Stimulated activated CD8-positive, alpha-beta memory T cell treated with anti-CD3 and anti-CD28 coated beads, Interleukin-15, amount 100 ng/mL, for 24 hours (primary cell): ENCODE measurements around the gene UBR3.
"Not testable (repeated sequence)": the region's sequence is repeated elsewhere in the genome, so short reads cannot be mapped to it uniquely, and the experiment has no call there.

Experiments used
- DNase-seq: peaks from one replicate; pipeline ENCODE4 v3.0.0-alpha.2; 2020; ENCODE audit warnings: low read depth

UBR3 gene

DNA sequence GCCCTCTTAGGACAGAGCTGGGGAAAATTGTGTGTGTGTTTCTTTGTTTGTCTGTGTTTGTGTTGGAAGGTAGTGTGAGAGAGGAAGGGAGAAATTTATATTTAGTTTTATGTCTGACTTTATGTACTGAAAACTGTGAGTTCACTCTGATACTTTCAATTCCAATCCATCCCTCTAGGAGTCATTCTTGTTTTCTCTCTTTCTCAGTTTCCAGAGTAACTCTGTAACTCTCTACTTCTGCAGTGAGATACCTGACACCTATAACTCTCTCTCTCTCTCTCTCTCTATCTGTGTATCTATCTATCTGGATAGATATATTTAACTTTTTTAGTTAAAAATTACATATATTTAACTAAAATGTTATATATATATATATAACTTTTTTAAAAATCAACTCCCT lies 128.7 kb downstream of the UBR3 start:
- no peak for DNase-seq

DNA sequence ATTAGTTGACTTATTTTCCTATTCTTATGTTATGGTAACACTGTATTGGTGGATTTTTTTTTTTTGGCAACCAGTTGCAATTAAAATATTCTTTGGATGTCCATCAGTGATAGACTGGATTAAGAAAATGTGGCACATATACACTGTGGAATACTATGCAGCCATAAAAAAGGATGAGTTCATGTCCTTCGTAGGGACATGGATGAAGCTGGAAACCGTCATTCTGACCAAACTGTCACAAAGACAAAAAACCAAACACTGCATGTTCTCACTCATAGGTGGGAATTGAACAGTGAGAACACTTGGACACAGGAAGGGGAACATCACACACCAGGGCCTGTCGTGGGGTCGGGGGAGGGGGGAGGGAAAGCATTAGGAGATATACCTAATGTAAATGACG lies 130.0 kb downstream of the UBR3 start:
- DNase-seq: not testable (repeated sequence)

DNA sequence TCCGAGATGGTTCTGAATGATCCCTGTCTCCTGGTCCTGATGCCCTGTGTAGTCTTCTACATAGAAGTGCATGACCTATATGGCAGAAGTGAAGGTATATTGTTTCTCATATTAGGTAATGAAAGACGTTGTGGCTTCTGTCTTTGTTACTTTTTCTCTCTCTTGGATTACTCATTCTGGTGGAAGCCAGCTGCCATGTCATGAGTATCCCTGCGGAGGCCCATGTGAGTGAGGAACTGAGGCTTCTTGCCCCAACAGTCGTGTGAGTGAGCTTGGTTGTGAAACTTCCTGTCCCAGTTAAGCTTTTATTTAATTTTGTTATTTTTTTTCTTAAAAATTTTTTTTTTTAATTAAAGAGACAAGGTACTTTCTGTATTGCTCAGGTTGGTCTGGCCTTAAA lies 134.7 kb downstream of the UBR3 start:
- DNase-seq: no peak

GRCh38 chr2:169963786-169964185 lies 136.5 kb downstream of the UBR3 start:
- DNase-seq: no peak

GRCh38 chr2:169964740-169965139 lies 137.5 kb downstream of the UBR3 start:
- DNase-seq: no peak

GRCh38 chr2:169965495-169965894 lies 138.2 kb downstream of the UBR3 start:
- DNase-seq: no peak

GRCh38 chr2:169966454-169966853 lies 139.2 kb downstream of the UBR3 start:
- no peak for DNase-seq

- DNase-seq: no peak
These were observed 141.5 kb downstream of the UBR3 start for GRCh38 chr2:169968743-169969142.

DNA sequence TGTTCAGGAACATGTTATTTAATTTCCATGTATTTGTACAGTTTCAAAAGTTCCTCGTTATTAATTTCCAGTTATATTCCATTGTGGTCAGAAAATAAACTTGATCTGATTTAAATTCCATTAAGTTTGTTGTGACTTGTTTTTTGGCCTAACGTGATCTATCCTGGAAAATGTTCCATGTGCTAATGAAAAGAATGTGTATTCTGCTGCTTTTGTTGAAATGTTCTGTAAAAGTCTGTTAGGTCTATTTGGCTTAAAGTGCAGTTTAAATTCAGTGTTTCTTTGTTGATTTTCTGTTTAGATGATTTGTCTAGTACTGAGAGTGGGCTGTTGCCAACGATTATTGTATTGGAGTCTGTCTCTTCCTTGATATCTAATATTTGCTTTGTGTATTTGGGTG lies 148.0 kb downstream of the UBR3 start:
- no peak for DNase-seq

DNA sequence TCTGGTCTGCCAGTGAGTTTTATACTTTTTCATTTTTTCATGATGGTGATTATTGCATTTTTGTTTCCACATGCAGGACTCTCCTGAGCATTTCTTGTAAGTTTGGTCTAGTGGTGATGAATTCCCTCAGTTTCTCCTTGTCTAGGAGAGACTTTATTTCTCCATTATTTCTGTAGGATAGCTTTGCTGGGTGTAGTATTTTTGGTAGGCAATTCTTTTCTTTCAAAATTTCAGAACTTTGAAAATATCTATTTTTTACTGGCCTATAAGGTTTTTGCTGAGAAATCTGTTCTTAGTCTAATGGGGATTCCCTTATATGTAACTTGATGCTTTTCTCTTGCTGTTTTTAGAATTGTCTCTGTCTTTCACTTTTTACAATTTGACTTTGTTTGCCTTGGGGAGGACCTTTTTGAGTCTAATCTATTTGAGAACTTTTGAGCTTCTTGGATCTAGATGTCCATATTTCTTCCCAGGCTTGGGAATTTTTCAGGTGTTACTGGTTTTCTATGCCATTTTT lies 149.1 kb downstream of the UBR3 start:
- DNase-seq: no peak

DNA sequence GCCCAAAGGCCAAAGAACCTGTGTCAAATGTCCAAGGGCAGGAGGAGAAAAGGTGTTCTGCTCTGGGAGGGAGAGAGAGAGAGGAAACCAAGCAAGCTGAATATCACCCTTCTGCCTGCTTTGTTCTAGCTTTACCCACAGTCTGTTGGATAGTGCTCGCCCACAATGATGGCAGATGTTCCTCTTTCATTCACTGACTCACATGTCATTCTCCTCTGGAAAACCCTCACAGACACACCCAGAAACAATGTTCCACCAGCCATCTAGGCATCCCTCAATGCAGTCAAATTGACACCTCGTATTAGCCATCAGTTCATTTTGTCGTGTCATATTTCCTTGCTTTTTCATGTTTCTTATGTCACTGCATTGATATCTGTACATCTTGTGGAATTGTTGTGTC lies 150.3 kb downstream of the UBR3 start:
- no peak for DNase-seq

- no peak for DNase-seq
These were observed 151.3 kb downstream of the UBR3 start for GRCh38 chr2:169978402-169979017.

- DNase-seq: no peak
These were observed 151.8 kb downstream of the UBR3 start for GRCh38 chr2:169979025-169979424.

DNA sequence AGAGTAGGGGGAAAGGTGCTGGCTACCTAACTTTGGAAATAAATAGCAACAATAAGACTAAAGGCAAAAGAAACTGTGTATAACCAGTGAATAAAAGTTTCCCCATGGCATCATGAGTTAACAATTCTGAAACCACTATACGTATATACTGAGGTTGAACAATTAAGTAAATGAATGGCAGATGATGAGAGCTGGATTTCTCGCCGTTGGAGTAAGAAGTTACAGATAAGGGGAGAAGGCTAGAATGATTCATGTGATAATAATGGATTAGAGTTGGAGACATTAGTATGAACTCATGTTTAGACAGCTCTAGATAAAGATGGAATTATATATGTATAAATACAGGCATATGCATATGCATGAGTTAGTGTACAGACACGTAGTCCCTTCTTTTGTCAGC lies 152.7 kb downstream of the UBR3 start:
- no peak for DNase-seq

DNA sequence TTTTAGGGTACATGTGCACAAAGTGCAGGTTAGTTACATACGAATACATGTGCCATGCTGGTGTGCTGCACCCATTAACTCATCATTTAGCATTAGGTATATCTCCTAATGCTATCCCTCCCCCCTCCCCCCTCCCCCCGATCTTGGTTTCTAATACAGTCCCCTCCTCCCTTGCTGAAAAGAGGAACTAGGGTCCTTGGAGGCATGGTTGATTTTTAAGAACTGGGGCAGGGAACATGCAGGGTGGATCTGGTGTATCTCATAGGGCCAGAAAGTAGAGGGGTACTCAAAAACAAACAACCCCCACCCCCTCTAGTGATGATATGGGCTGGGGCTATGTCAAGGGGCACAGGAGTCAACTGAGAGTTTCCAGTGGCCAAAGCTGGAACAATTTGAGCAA lies 153.4 kb downstream of the UBR3 start:
- DNase-seq: no peak

DNA sequence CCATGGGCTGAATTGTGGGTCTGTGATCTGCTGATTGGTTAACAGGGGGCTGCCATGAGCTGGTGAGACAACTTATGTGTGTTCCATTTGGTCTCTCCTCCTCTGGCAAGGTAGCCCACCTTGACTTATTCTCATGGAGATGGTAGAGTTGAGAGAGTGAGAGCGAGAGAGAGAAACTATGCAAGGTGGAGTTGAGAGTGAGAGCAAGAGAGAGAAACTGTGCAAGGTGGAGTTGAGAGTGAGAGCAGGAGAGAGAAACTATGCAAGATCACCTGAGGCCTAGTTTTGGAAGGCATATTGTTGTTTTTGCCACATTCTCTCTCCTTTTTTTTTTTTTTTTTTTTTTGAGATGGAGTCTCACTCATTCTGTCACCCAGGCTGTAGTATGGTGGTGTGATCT lies 155.7 kb downstream of the UBR3 start:
- no peak for DNase-seq

DNA sequence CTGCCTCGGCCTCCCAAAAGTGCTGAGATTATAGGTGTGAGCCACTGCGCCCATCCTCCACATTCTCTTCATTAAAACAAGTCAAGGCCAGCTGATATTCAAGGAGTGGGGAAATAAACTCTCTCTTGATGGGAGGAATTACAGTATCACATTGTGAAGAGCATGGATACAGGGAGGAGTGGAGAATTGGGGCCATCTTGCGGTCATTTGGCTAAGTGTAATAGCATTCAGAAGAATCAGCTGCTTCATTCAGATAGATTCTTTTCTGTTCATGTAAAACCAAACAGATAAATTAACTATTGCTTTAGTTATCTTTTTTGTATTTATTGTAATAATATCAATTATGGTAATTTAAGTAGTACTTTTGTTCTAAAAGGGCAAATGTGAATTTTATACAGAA lies 156.3 kb downstream of the UBR3 start:
- no peak for DNase-seq

GRCh38 chr2:169984145-169984544 lies 156.9 kb downstream of the UBR3 start:
- no peak for DNase-seq

DNA sequence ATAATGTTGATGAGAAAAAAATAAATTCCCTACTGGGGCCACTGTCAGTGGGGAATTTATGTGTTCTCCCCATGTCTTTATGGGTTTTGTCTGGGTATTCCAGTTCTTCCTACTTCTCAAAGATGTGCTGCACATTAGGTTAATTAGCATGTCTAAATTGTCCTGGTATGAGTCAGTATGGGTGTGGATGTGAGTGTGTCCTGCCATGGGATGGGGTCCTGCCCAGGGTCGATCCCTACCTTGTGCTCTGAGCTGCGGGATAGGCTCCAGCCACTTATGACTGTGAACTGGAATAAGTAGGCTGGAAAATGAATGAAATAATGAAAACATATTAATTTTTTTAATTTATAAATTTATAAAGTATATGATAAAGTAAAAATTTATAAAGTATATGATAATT lies 167.5 kb downstream of the UBR3 start:
- no peak for DNase-seq

DNA sequence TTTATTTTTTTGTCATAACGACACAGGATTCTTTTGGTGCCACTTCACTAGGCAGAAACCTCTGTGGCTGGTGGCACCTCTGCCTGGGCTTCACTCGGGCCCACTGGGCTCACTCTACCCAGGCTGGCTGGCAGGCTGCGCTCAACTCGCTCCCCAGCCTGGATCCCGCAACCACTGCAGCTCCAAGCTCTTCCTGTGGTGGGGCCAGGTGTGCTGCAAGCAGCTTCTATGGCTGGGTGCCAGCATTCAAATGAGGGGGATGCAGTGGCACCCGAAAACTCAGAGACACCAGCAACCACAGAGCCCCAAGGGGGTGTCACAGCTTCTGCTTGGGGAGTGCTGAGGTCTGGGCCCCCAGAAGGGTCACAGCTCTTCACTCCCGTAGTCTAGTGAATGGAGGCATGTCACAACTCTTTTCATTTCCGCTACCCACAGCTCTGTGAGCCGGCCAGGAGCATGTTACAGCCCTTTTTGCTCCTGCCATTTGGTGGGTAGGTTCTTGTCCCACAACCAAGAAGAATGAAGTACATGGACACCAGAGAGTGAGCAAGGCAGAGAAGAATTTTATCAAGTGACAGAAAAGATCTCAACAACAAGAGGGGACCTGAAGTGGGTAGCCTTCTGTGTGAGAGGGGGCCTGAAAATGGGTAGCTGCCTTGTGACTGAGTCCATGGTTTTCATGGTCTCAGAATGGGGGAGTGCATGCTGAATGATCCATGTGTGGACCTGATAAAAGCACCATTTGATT lies 170.1 kb downstream of the UBR3 start:
- no peak for DNase-seq

GRCh38 chr2:169999054-169999453 lies 171.8 kb downstream of the UBR3 start:
- DNase-seq: no peak

- DNase-seq: no peak
These were observed 174.8 kb downstream of the UBR3 start for GRCh38 chr2:170002096-170002495.

DNA sequence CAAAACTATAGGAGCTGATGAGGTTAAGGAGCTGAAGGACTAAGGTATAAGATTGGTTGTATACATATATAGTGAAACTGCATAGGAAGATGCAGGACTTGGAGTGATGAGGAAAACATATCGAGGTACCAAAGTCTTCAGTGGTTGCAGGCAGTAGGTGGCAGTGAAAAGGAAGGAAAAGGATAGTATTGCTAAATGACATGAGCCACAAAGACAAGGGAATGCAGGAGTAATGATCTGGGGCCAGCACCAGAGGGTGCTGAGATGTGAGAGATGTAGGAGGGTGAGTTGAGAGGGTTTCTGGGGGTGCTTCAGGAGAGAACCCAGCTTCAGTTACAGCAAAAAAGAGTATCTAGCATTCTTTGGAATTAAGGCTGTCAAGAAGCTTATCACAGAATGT lies 178.4 kb downstream of the UBR3 start:
- no peak for DNase-seq
